NK-92 (cell line): ENCODE data around the gene GATA2.

Experiments used
- DNase-seq: peaks from one replicate; lab custom pipeline; 2025; ENCODE audit not compliant: unreplicated experiment; lab: John Stamatoyannopoulos, UW

GATA2 gene

GRCh38 chr3:128488991-128489673, 3.9 kb downstream of the GATA2 start:
- DNase-seq = no peak

- no peak for DNase-seq
These were observed 4.4 kb downstream of the GATA2 start for GRCh38 chr3:128488636-128488990.

DNA sequence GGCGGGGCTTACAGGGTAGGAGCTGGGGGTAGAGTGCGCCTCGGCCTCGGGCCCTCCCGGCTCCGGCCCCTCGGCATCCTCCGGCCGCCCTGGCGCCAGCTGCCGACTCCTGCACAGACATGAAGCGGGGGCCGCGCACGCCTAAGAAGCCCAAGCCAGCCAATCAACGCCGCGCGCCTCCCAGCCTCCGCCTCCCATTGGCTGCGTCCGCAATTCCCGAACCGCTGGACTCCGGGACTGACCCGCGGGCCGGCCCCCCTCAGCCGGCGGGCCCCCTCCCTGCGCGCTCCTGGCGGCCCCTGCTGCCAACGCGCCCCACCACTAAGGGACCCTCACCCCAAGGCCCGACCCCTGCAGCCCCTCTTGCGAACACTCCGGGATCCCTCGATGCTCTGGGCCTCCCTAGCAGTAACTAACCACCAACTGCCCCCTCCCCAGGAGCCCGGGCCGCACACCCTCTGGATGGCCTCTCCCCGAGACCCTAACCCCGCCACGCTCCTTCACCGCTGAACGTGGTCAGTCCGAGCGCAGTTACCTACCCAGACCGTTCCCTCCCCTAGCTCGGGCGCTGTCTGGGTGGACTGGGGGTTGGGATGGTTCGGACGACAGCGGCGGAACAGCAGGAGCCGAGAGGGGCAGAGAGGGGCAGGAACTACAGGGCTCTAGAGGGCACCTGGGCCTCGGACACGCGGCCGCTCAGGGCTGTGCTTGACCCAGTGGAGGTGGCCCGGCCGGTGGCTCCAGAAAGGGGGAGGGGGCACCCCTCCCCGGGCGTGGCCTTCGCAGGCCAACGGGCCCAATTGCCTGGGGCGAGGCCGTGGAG, 5.0 kb downstream of the GATA2 start:
- DNase-seq = no peak

GRCh38 chr3:128487538-128487812, 5.5 kb downstream of the GATA2 start:
- DNase-seq = no peak

DNA sequence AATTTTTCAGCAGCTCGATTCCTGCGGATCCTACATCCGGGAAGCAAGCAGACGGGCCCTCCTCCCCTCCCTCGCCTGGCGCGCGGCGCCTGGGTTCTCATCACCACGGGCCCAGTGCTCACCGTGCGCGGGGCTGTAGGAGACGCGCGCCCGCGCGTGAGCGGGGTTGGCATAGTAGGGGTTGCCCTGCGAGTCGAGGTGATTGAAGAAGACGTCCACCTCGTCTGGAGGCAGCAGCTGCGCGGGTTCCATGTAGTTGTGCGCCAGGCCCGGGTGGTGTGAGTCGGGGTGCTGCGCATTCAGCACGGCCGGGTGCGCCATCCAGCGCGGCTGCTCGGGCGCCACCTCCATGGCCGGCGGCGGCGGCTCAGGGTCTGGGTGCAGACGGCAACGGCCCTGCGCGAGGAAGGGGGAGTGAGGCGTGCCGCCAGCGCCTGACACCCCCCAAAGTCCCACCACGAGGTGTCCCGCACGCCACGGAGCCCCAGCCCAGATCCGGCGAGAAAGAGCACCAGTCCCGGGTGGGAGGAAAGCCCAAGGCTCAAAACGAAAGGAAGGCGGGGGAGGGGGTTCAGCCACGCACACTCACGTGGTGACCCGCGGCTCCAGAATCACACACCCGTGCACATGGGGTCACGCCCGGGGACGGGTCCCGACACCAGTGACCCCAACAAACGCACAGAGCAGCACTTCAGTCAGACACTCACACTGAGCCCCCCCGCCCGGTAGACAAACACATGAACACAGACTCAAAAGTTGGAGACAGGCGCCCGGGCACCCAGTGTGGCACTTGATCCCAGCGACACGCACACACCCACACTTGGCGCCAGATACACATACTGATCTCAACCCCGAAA, 6.1 kb downstream of the GATA2 start:
- DNase-seq = no peak

DNA sequence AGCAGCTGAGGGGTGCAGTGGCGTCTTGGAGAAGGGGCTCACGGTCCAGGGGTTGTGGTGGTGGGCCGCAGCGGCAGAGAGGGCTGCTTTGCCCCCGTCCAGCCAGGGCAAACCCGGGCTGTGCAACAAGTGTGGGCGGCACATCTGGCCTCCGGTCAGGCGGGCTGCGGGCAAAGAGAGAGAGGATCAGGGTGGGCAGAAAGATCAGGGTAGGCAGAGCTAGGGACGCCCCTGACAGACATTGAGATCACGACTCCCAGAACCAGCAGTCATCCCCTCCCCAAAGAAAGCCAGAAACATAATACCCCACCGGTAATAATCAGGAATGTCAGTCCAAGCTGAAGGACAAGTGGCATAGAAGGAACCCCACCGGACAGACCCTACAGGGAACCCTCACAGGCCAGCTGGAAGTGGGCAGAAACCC, 6.8 kb downstream of the GATA2 start:
- no peak for DNase-seq

DNA sequence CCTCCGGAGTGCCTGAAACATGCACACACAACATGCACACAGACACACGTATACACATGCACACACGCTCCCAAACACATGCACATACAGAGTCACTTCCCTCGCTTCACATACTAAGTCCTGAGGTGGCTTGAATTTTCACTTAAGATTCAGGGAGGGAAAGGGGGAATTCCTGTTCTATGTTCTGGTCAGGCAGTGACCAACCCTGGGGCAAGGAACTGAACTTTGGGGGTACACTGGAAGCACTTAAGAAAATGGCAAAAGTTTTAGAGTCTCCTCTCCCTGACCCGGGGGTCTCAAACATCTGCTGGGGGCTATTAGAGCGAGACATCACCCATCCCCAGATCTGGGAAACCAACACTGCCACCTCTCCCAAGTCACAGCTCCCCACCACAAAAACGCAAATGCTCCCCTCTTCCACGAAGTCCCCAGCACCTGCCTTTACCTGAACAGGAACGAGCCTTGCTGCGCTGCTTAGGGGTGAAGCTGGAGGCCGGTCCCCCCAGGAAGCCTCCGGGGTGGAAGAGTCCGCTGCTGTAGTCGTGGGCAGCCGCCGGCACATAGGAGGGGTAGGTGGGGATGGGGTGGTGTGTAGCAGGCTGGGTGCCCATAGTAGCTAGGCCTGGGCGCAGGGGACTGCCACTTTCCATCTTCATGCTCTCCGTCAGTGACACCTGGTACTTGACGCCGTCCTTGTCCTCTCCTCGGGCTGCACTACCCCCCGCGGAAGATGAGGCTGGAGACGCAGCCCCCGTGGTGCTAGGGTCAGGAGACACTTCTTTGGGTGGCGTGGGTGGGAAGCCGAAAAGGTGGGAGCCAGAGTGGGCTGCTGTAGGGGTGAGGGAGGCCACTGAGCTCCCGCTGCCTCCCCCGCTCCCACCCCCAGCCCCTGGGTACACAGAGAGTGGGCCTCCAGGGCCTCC, 7.5 kb downstream of the GATA2 start:
- no peak for DNase-seq

DNA sequence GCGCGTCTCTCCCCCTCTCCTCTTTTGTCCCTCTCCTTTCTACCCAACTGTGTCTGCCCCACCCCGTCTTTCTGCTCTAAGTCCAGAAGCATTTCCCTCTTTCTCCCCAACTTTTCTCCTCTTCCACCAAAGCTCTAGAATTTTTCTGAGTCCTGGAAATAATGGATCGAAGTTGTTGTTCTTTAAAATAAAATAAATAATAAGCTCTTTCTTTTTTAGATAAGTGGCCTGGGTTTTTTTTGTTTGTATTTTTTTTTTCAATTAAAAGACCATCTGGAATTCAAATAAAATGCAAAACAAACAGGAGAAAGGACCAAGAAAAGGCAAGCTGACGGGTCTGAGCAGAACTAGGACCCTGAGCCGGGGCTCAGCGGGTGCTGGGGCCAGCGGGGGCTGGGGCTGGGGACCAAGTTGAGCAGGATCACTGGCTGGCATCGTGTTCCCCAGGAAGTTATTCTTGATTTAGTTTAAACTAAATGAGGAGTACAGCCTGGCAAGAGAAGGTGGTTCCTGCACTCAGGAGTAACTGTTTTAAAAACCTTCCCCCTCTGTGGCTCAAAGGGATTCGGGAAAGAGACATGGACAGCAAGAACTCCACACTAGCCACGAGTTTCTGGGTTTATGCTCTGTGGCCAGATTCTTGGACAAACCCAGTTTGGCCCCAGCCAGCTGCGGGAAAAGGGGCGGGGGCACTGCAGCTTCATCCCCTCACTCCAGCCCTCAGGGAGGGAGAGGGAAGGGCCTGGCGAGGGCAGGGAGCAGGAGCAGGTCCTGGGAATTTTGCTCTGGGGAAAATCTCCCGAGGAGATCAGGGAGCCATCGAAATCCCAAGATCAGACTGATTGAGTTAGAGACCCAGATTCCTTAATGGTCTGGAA, 8.4 kb downstream of the GATA2 start:
- no peak for DNase-seq

GRCh38 chr3:128483657-128484403, 9.2 kb downstream of the GATA2 start:
- no peak for DNase-seq

- no peak for DNase-seq
These were observed 10.0 kb downstream of the GATA2 start for GRCh38 chr3:128482666-128483656.

DNA sequence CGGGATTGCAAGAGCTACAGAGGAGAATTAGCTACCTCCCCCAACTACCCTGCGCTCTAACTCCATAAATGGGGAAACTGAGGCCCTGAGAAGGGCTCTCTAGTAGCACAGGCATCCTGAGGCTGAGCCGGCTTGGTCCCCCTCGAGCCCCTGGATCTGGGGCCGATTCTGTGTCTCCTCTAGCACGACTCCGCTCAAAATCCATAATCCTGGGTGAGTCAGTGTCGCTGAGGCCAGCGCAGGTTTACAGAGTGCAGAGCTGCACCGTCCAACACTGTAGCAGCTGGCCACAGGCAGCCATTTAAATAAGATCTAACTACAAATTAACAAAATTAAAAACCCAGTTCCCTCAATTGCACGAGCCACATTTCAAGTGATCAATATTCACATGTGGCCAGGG, 10.8 kb downstream of the GATA2 start:
- DNase-seq = no peak

GRCh38 chr3:128481438-128481942, 11.5 kb downstream of the GATA2 start:
- no peak for DNase-seq

GRCh38 chr3:128480717-128481437, 12.1 kb downstream of the GATA2 start:
- no peak for DNase-seq

- DNase-seq = no peak
These were observed 12.7 kb downstream of the GATA2 start for GRCh38 chr3:128480278-128480677.

- DNase-seq = no peak
These were observed 13.4 kb downstream of the GATA2 start for GRCh38 chr3:128479558-128480086.

DNA sequence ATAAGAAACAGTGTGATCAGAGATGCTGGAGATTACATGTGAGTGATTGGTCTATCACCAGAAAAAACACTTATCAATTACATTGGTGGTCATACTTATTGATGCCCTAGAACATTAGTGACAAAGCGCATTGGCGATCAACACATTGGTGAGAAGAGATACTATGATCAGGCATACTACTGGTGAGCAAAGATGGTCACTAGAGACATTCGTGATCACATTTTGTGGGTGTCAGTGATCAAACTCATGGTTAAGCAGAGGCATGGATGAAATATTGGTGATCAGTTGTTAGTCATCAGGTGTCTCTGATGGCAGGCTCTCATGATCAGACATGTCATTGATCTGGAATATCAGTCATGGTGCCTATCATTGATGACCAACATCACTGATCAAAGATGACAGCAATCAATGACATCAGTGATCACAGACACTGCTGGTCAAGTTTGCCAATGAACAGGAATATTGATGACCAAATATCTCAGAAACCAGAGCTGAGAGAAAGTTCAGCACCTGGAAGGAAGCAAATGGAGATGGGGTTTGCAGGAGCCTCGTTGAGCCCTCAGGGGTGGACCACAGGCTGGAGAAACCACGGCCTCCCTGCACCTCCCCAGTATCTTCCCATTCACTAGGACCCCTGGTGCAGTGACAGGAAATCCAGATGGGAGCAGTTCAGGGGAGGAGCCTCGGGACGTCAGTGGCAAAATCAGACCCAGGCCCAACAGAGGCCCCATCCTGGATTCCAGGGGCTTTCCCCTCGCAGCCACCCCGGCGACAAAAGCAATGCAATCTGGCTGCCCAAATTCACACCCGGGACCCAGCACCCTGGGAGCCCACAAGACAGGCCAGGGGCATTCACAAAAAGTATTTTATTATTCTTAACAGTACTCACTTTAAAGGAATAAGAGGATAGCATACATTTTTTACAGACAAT, 14.2 kb downstream of the GATA2 start:
- DNase-seq = no peak
